Measurements from ENCODE around the gene MOB2.

MOB2 gene

DNA sequence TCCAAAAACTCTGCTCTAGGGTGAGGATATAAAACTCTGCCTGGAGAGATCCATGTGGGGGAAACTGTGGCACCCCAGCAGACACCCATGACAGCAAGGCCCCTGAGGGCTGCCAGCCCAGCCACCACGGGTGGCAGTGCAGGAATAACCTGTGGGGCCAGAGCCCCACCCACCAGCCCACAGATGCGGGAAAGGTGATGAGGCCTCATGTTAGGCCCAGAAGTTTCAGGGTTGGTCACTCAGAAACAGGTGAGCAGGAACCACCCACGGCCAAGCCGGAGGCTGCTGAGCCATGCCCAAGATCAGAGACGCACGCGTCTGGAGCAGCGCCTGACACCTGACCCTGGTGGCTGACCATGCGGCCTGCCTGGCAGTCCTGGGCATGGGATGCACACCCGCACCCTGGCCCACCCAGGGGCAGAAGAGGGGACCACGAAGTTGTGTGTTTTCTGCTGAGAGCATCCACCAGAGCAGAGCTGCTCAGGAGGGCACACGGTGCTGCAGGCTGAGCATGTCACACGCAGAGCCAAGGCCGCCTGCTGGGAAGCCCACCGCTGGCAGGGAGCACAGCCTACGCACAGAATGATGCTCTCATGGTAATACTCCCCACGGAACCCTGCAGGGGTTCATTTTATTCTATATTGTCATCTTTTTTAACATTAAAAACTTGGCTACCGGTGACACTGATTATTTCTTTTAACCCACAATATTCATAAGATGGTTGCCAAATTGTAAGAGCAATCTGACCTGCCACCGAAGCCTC, 44.3 kb upstream of the MOB2 start:
- no peak for DNase-seq (ENCODE audit: low read depth, low spot score)
- TF ChIP-seq EZH2 (IDR thresholded peaks at IDR 0.05) (no peak), POLR2AphosphoS5 (IDR thresholded peaks at IDR 0.05; ENCODE audit: borderline replicate concordance, low read depth, low read length) (no peak)
- Histone ChIP-seq H3K9me3 (ENCODE audit: low read depth, low read length) (no peaks in the 10 kb centered on the region), H3K27ac (no peak overlapping the region), H3K4me3 (no peak overlapping the region), H3K9ac (ENCODE audit: insufficient read length) (no peak overlapping the region), H3K36me3 (ENCODE audit: insufficient read depth, low read length) (no peaks in the 10 kb centered on the region)

DNA sequence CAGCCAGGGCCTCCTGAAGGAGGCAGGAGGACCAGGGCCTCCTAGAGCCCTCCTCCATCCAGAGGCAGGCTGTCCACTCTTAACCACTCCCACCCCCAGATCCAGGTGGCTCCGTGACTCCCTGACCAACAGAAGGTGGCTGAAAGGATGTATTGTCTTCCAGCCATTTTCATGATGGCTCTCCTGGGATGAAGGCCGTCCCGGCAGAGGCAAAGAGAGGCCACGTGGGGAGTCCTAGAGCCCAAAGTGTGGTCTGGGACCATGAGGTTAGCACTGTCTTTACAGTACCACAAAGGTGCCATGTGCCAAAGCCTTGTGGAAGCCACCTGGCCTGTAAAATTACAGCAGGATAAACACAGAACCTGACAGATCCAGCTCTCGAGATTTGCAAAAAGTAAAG, 43.2 kb upstream of the MOB2 start:
- H3K27ac ChIP-seq: no peak overlapping the region
- DNase-seq (ENCODE audit: low read depth, low spot score): no peak
- no peak for TF ChIP-seq EZH2 (IDR thresholded peaks at IDR 0.05)
- TF ChIP-seq POLR2AphosphoS5 (IDR thresholded peaks at IDR 0.05; ENCODE audit: borderline replicate concordance, low read depth, low read length): no peak
- TF ChIP-seq FOXP2 (optimal IDR thresholded peaks at IDR 0.05; ENCODE audit: control extremely low read depth, extremely low read length, insufficient read depth): no peak
- no peak overlapping the region for H3K9ac ChIP-seq (ENCODE audit: insufficient read length)
- no peaks in the 10 kb centered on the region for H3K9me3 ChIP-seq (ENCODE audit: low read depth, low read length)
- no peak overlapping the region for H3K4me3 ChIP-seq
- no peaks in the 10 kb centered on the region for H3K36me3 ChIP-seq (ENCODE audit: insufficient read depth, low read length)

DNA sequence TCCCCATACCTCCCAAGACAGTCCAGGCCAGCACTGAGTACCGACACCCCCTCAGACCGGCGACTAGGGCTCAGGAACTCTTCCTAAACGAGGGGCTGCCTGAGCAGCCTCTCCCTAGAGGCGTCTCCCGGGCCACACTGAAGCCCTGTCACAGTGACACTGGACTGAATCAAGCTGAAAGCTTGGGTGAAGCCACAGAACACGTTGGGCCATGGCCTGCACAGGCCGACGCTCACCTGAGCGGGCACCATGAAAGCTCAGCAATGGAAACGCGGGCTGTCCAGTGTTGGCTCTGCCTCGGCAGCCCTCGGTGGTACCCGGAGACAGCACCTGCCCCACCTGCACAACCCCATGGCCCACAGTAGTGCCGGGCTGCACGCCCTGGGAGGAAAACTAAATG, 42.7 kb upstream of the MOB2 start:
- TF ChIP-seq EZH2 (IDR thresholded peaks at IDR 0.05) (no peak), FOXP2 (optimal IDR thresholded peaks at IDR 0.05; ENCODE audit: control extremely low read depth, extremely low read length, insufficient read depth) (no peak), POLR2AphosphoS5 (IDR thresholded peaks at IDR 0.05; ENCODE audit: borderline replicate concordance, low read depth, low read length) (no peak)
- no peaks in the 10 kb centered on the region for H3K9me3 ChIP-seq (ENCODE audit: low read depth, low read length)
- H3K9ac ChIP-seq (ENCODE audit: insufficient read length): no peak overlapping the region
- H3K27ac ChIP-seq: no peak overlapping the region
- H3K4me3 ChIP-seq: no peak overlapping the region
- no peak for DNase-seq (ENCODE audit: low read depth, low spot score)
- no peaks in the 10 kb centered on the region for H3K36me3 ChIP-seq (ENCODE audit: insufficient read depth, low read length)

DNA sequence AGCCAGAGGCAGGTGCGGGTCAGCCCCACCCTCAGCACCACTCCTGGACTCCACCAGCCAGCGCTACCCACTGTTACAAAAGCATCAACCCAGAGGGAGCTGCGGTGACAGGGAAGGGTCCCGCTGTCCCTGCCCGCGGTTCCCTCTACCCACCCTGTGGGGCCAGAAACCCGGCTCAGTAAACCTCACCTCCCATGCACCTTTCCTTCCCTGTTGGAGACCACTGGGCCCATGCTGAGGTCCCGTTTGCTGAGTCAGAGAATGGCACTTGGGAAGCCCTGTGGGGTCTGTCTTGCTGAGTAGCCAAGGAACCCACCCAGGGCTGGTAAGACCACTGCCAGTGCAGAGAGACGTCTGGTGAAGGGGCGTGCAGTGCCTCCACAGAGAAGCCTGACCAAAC, 42.1 kb upstream of the MOB2 start:
- no peak overlapping the region for H3K4me3 ChIP-seq
- H3K36me3 ChIP-seq (ENCODE audit: insufficient read depth, low read length): no peaks in the 10 kb centered on the region
- no peaks in the 10 kb centered on the region for H3K9me3 ChIP-seq (ENCODE audit: low read depth, low read length)
- TF ChIP-seq POLR2AphosphoS5 (IDR thresholded peaks at IDR 0.05; ENCODE audit: borderline replicate concordance, low read depth, low read length) (no peak), FOXP2 (optimal IDR thresholded peaks at IDR 0.05; ENCODE audit: control extremely low read depth, extremely low read length, insufficient read depth) (no peak)
- no peak overlapping the region for H3K27ac ChIP-seq
- DNase-seq (ENCODE audit: low read depth, low spot score): no peak
- H3K9ac ChIP-seq (ENCODE audit: insufficient read length): no peak overlapping the region

DNA sequence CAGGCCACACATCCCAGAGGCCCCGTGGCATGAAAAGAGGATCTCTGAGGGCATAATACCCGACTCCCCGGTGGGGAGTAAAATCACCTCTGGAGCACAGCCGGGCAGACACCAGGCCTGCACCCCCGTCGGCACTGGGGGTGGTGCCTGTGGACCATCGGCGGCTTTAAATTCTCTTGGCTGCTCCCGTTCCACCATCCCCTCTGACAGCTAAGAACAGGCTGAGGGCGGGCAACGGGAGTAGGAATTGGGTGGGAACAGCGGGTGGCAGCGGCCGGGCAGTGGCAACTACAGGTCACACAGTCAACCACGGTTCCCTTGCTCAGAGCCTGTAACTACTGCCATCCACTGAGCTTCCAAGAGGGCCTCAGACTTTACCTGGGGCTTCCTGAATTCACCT, 40.2 kb upstream of the MOB2 start:
- Histone ChIP-seq H3K9ac (ENCODE audit: insufficient read length) (no peak overlapping the region), H3K9me3 (ENCODE audit: low read depth, low read length) (no peaks in the 10 kb centered on the region), H3K36me3 (ENCODE audit: insufficient read depth, low read length) (no peaks in the 10 kb centered on the region), H3K4me3 (no peak overlapping the region), H3K27ac (no peak overlapping the region)
- DNase-seq (ENCODE audit: low read depth, low spot score): no peak
- no peak for TF ChIP-seq EZH2 (IDR thresholded peaks at IDR 0.05)
- no peak for TF ChIP-seq FOXP2 (optimal IDR thresholded peaks at IDR 0.05; ENCODE audit: control extremely low read depth, extremely low read length, insufficient read depth)
- no peak for TF ChIP-seq POLR2AphosphoS5 (IDR thresholded peaks at IDR 0.05; ENCODE audit: borderline replicate concordance, low read depth, low read length)

DNA sequence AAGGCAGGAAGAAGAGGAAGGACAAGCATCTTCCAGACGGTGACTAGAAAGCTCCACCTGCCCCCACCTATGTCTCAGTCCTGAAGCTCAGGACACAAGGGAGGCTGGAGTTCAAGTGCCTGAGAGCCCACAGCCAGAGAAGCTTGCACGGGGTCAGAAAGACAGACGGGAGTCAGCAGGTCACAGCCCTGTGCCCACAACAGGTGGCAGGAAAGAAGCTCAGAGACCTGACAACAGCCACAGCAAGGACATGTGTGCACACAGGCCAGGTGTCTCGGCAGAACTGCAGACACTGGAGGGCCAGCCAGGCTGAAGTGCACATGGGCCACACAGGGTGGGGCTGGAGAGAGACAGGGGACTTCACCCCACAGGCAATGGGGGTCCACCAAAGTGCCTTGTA, 37.2 kb upstream of the MOB2 start:
- H3K36me3 ChIP-seq (ENCODE audit: insufficient read depth, low read length): no peaks in the 10 kb centered on the region
- DNase-seq (ENCODE audit: low read depth, low spot score): no peak
- no peak overlapping the region for H3K9ac ChIP-seq (ENCODE audit: insufficient read length)
- H3K27ac ChIP-seq: no peak overlapping the region
- H3K4me3 ChIP-seq: no peak overlapping the region
- TF ChIP-seq POLR2AphosphoS5 (IDR thresholded peaks at IDR 0.05; ENCODE audit: borderline replicate concordance, low read depth, low read length) (no peak), FOXP2 (optimal IDR thresholded peaks at IDR 0.05; ENCODE audit: control extremely low read depth, extremely low read length, insufficient read depth) (no peak), EZH2 (IDR thresholded peaks at IDR 0.05) (no peak)
- no peaks in the 10 kb centered on the region for H3K9me3 ChIP-seq (ENCODE audit: low read depth, low read length)

DNA sequence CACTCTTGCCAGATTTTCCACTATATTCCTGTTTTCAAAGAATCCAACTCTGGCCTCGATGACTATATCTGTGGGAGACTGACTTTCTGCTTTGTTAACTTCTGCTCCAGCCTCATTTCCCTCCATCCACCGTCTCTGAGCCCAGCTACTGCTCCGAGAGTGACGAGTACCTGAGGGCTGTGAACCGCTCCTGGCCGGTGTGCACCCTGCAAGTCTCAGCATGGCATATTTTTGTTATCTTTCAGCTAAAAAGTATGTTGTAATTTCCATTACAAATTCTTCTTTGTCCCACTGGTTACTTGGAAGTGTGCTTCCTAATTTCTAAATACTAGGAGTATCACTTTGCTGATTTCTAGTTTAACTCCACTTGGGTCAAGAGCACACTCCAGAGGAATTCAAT, 36.5 kb upstream of the MOB2 start:
- Histone ChIP-seq H3K27ac (no peak overlapping the region), H3K4me3 (no peak overlapping the region), H3K9ac (ENCODE audit: insufficient read length) (no peak overlapping the region), H3K9me3 (ENCODE audit: low read depth, low read length) (no peaks in the 10 kb centered on the region), H3K36me3 (ENCODE audit: insufficient read depth, low read length) (no peaks in the 10 kb centered on the region)
- no peak for TF ChIP-seq EZH2 (IDR thresholded peaks at IDR 0.05)
- TF ChIP-seq POLR2AphosphoS5 (IDR thresholded peaks at IDR 0.05; ENCODE audit: borderline replicate concordance, low read depth, low read length): no peak
- TF ChIP-seq FOXP2 (optimal IDR thresholded peaks at IDR 0.05; ENCODE audit: control extremely low read depth, extremely low read length, insufficient read depth): no peak
- no peak for DNase-seq (ENCODE audit: low read depth, low spot score)

DNA sequence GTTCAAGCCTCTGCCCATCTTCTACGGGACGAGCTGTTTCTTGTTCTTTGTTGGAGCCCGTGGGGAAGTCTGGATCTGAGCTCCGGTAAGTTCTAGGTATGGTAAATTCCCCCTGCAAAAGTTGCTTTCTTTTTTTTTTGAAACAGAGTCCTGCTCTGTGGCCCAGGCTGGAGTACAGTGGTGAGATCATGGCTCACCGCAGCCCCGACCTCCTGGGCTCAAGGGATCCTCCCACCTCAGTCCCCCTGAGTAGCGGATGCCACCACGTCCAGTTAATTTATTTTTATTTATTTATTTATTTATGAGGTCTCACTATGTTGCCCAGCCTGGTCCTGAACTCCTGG, 35.5 kb upstream of the MOB2 start:
- DNase-seq (ENCODE audit: low read depth, low spot score): no peak
- no peak overlapping the region for H3K4me3 ChIP-seq

More for the DNA sequence above, 35.5 kb upstream of the MOB2 start:
- Histone ChIP-seq H3K9me3 (ENCODE audit: low read depth, low read length) (no peaks in the 10 kb centered on the region), H3K27ac (no peak overlapping the region), H3K36me3 (ENCODE audit: insufficient read depth, low read length) (no peaks in the 10 kb centered on the region), H3K9ac (ENCODE audit: insufficient read length) (no peak overlapping the region)
- TF ChIP-seq POLR2AphosphoS5 (IDR thresholded peaks at IDR 0.05; ENCODE audit: borderline replicate concordance, low read depth, low read length) (no peak), FOXP2 (optimal IDR thresholded peaks at IDR 0.05; ENCODE audit: control extremely low read depth, extremely low read length, insufficient read depth) (no peak), EZH2 (IDR thresholded peaks at IDR 0.05) (no peak)

Measured in SK-N-MC (cell line).